NCI-H1105 (cell line): ENCODE results near the gene DNER.

Experiments used
- DNase-seq: peaks from one replicate; lab custom pipeline; 2025; lab: John Stamatoyannopoulos, UW

The DNER gene

DNA sequence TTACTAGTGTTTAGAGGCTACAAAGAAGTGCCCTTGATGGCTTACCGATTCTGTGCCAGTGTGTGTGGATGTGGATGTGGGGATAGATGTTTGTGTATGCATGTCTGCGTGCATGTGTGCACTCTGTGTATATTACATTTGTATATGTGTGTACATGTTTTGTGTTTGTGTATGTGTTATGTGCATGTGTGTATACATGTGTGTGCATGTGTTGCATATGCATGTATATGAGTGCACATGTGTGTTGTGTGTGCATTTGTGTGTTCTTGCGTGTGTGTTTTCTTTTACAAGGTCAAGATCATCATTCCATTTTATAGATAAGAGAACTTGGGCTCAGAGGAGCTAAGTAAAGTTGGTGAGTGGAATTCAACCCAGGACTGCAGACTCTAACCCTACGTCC is 226.1 kb downstream of the DNER start:
- no peak for DNase-seq

GRCh38 chr2:229486673-229487072 is 227.7 kb downstream of the DNER start:
- no peak for DNase-seq

- no peak for DNase-seq
Measured at GRCh38 chr2:229485857-229486256, 228.5 kb downstream of the DNER start.

DNA sequence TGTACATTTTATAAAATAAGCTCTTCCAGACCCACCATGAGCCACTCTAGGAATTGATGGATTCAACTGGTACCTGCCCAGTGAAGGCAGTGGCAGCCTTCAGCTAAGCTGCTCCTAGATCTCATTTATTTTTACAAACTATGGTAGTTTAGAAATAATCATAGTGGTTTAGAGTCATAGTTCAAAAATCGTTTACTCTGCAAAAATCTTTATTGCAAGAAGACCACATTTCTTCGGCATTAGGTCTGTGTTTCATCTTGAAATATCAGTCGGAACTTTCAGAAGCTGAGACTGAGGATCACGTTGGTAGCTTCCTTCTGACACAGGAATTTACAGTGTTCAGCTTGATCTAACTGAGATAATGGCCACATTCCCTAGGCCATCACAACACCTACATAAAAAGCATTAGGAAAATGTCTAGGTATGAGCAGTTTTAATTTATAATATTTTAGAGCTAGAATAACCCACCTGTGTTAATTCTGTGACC is 237.0 kb downstream of the DNER start:
- no peak for DNase-seq

- peak; percentile 12 for DNase-seq
Measured at GRCh38 chr2:229475778-229476177, 238.6 kb downstream of the DNER start.

GRCh38 chr2:229474125-229474524 is 240.2 kb downstream of the DNER start:
- no peak for DNase-seq

GRCh38 chr2:229470781-229471180 is 243.6 kb downstream of the DNER start:
- DNase-seq, result no peak

DNA sequence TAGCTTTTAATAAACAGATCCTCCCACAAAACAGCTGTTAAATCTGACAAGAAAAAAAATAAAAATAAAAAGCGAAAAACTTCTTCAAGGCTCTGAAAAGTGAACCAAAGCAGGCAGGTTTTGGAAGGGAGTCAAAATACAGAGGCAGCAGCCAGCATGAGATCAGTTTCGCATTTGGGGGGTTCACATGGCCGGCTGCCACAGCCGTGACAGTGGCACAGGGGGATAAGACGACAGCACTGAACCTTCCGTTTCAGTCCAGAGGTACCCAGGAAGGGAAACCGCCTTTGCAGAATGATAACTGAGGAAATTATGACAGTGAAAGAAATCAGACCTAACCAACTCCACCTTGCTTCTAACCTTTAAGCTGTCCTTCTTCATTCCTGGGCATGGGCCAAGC is 246.6 kb downstream of the DNER start:
- DNase-seq, result no peak

DNA sequence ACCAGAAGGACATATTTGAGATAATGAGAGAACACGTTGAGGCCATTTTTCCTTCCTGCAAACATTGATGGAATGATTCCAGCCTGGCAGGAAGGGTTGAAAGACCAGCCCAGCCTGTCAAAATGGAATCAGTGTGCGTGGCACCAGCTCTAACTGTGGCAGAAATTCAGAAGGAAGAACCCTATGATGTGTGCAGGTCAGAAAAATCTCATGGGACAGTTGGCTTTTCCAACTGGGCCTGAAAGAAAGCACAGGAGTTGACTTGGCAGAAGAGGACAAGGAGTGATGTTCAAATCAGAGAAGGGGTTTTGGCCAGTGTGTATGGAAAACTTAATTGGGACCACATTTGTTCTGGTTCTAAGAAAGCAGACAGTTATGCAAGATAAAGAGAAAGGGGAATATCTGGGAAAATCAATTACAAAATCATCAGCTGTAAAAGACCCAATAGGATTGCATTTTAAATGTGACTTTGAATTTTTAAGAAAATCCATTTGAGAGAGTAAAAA is 250.5 kb downstream of the DNER start:
- DNase-seq, result no peak

DNA sequence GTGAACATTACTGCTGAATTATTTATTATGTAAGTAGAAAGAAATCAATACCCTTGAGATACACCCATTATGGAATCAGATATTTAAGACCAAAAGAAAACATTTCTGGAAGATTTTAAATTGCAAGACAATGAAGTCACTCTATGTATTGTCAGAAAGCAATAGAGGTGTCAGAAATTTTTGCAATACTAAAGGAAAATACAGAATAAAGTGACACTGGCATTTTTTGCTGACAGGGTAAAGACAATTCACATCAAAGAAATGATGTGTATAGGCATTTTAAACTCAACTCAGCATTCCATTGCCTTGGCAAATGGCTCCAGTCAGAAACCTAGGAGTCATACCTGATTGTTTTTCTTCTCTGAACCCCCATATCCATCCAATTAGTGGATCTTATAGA is 252.2 kb downstream of the DNER start:
- no peak for DNase-seq

DNA sequence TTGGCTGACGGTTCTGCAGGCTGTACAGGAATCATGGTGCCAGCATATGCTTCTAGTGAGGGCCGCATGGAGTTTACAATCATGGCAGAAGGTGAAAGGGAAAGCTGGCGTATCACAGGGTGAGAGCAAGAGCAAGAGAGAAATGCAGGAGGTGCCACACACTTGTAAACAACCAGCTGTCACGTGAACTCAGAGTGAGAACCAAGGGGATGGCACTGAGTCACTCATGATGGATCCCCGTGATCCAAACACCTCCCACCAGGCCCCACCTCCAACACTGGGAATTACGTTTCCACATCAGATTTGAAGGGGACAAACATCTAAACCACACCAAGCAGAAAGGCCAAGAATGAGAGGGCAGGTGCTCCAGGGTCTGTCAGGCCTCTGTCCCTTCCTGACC is 258.3 kb downstream of the DNER start:
- DNase-seq, result no peak

DNA sequence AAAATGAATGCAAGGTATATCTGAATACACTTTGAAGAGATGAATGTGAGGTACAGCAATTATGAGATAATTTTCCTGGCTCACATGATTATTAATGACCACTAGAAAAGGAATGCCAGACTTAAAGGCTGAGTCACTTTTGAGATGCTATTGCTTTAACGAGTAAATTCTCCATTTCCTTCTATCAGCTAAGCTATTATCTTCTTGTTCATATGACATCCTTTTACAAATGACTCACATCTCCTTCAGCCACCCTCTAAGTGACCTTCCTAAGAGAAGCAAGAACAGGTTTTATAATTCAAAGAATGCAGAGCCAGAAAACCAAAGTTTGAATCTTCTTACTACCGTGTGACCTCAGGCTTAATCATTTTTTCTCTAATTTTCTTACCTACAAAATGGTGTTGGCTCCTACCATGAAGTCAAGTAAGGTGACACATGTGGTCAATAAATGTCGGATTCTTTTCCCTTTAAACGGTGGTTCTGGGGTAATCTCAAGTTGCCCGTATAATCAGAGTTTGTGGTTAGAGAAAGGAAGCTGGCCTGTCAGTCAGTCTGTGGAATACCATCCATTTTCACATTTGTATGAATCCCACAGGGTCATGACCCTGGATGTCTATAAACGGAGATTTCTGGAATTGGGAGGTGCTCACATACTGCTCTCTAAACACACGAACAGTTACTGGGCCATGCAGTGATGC is 259.3 kb downstream of the DNER start:
- no peak for DNase-seq

DNA sequence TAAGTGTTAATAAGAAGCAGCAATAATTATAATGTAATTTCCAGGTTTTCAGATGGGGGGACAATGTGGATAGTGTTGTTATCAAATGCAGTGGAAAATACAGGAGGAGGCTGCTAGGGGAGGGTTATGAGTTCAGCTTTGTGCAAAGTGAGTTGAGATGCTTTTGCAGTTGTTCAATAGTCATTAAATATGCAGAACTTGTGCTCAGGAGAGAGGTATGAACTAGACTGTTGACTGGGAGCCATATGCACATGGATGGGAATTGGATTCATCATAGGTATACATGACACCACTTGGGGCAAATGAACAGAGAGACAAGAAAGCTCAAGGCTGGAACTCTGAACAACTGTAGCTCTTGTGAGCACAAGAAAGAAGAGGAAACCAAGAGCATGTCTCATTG is 261.1 kb downstream of the DNER start:
- DNase-seq, result no peak

DNA sequence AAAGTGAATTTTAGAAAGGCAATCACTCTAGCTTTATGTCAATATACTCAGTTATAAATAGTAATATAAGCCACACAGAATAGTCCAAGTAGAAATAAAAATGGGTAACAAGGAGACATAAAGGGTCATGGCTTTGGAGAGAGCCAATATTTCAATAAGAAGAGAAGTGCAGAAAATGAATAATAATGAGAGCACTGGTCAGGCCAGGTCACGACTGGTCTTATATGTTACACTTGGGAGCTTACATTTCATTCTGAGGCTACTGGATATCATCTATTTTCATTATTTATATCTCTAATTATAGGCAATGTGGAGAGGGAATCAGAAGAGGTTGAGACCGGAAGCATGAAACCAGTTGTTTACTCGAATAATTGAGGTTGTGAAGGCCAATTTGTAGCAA is 262.5 kb downstream of the DNER start:
- no peak for DNase-seq

DNA sequence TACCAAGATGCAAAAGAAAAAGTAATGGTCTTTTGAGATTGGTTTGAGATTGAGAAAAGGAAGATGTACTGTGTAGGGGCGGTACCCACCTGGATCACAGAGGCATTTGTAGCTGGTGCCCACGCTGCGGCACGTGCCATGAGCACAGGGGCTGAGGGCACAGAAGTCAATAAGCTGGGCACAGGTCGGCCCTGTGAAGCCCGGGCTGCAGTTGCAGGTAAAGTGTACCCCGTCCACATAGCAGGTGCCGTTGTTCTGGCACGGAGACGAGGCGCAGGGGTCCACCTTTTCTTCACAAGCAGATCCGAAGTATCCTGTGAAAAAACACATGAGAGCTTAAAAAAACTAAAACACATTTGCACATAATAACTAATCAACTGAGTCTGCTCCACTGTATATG is 267.1 kb downstream of the DNER start:
- no peak for DNase-seq

GRCh38 chr2:229446350-229446749 is 268.0 kb downstream of the DNER start:
- DNase-seq, result no peak

- no peak for DNase-seq
Measured at GRCh38 chr2:229445501-229446211, 268.7 kb downstream of the DNER start.

DNA sequence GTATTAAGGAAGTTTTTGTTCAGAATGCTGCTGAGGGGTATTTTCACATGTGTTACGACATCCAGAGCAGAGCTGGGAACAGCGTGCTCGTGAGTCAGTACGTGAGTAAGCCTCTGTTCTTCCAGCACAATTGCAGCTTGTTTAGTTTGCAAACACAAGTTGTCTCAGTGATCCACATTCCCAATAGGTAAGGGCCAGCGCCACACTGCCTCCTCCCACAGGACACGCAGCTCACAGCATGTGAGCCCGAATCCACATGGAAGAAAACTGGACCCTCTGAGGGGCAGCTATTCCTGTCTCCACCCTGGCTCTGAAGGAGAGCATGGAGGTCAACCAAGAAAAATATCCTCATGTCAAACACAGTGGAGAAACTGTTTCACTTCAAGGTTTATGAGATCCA is 269.3 kb downstream of the DNER start:
- no peak for DNase-seq

DNA sequence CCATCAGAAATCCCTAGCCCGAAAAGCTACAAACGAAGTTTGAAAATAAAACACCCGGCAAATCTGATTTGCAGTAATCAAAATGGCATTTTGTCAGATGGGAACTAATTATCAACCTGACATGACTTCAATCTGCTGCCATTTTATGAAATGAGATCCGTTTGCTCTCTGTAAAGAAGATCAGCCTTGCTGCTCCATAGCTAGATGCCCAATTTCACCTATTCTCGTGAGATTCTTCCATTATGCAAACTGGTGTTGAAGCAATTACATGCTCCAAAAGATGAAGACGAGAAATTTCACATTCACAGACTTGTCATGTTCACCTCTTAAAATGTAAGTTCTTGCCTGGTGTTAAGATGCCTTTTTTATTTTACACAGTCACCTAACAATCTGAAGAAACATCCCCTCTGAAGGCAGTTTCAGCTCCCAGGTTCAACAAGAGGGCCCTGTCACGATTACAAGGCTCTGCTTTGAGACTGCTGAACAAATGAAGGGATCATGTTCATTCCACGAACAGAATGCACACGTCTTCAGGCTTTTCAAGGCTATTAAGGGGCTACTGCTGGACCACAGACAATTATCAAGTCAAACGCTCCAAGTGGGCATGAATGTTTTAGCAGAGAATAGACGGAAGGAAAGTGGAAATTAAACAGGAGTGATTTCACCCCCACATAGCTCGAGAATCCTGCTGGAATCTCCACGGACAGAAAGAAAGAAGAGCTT is 270.6 kb downstream of the DNER start:
- DNase-seq, result no peak

DNA sequence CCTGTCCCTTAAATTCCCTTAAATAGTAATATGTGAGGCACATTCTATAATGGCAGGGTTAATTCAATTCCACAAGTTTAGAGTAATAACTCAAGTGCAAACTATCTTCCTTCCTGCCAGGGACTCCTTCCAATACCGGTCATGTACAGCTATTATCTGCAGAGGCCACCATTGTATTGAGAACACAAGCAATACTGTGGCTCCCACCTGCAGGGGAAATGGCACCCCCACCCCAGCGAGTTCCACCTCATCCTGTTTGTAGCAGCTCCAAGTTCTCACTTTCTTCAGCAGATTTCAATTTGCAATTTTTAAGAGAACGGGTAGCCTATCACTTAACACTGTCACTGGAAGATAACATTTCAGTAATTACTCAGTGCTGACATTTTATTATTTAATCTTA is 271.2 kb downstream of the DNER start:
- no peak for DNase-seq

GRCh38 chr2:229438430-229439159 is 275.8 kb downstream of the DNER start:
- no peak for DNase-seq

DNA sequence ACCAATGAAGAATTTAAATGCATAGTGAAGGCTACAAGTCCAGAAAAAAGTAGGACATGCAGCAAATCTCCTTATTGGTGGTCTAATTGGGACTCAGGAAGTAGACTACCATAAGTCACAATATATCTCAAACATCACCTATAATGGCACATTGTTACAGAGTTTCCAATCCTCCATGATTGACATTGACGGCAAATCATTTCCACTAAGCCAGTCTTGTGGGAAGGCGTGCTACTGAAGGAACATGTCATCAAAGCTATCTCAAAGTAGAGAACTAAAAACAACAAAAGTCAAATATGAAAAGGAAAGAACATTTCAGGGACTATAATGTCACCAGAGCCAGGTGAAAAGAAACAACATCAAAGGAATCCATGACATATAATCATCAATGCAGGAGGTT is 276.9 kb downstream of the DNER start:
- DNase-seq, result no peak
